SU-DHL-6 (cell line): Measurements from ENCODE around the gene CD70.
"Not testable (repeated sequence)": the region's sequence is repeated elsewhere in the genome, so short reads cannot be mapped to it uniquely, and the experiment has no call there.

ENCODE experiments used
- H2AFZ ChIP-seq: fragments of 200-600 bp; sonication (generic); 2 replicates; pipeline ENCODE4 v1.6.1; 2014; ENCODE audit warnings: low read depth, mild to moderate bottlenecking, moderate library complexity, mixed read lengths, antibody characterized with exemption, low read length; ENCODE audit not compliant: severe bottlenecking
- H3F3A ChIP-seq: fragments of 200-600 bp; shearing (Covaris generic); 2 replicates; pipeline ENCODE4 v1.6.0; 2016; ENCODE audit warnings: antibody characterized with exemption, mild to moderate bottlenecking; ENCODE audit not compliant: insufficient read depth
- H3K27ac ChIP-seq: fragments of 200-600 bp; sonication (generic); 2 replicates; pipeline ENCODE4 v1.5.1; 2016; ENCODE audit warnings: low read depth, mild to moderate bottlenecking, low read length, moderate library complexity, mixed read lengths
- H3K27me3 ChIP-seq: fragments of 200-600 bp; sonication (generic), shearing (Covaris generic); 2 replicates; pipeline ENCODE4 v1.6.0; 2014; ENCODE audit warnings: mild to moderate bottlenecking, low read length
- H3K36me3 ChIP-seq: fragments of 200-600 bp; sonication (generic); 2 replicates; pipeline ENCODE4 v1.6.1; 2014; ENCODE audit warnings: mild to moderate bottlenecking, low read length, mixed read lengths
- H3K4me2 ChIP-seq: fragments of 300-600, 200-600 bp; shearing (Covaris generic), sonication (generic); 2 replicates; pipeline ENCODE4 v1.6.0; 2014; ENCODE audit warnings: low read length, low read depth, mild to moderate bottlenecking; ENCODE audit not compliant: poor library complexity, severe bottlenecking
- H3K4me3 ChIP-seq: fragments of 200-600 bp; sonication (generic); 2 replicates; pipeline ENCODE4 v1.5.1; 2014; ENCODE audit warnings: antibody characterized with exemption, low read length, mild to moderate bottlenecking, mixed read lengths; ENCODE audit not compliant: insufficient read depth, poor library complexity, severe bottlenecking
- H3K79me2 ChIP-seq: fragments of 200-600 bp; sonication (generic); 2 replicates; pipeline ENCODE4 v1.6.1; 2014; ENCODE audit warnings: mild to moderate bottlenecking, low read length, moderate library complexity; ENCODE audit not compliant: insufficient read depth
- H3K9ac ChIP-seq: fragments of 200-600 bp; sonication (generic); 2 replicates; pipeline ENCODE4 v1.7.0; 2014; ENCODE audit warnings: mild to moderate bottlenecking, low read length
- H3K9me2 ChIP-seq: fragments of 200-600 bp; sonication (generic); replicated peaks from 2 replicates; pipeline ENCODE4 v1.6.1; 2014; ENCODE audit warnings: low read length; ENCODE audit not compliant: insufficient read depth
- H3K9me3 ChIP-seq: fragments of 200-600 bp; sonication (generic); 2 replicates; pipeline ENCODE4 v1.6.1; 2014; ENCODE audit warnings: low read length, mixed read lengths; ENCODE audit not compliant: insufficient read depth
- H4K20me1 ChIP-seq: fragments of 200-600 bp; sonication (generic); 2 replicates; pipeline ENCODE4 v1.6.1; 2014; ENCODE audit warnings: low read depth, mild to moderate bottlenecking, antibody characterized with exemption, low read length, moderate library complexity, mixed read lengths
- CTCF ChIP-seq: fragments of 200-600 bp; sonication (generic); IDR thresholded peaks from one replicate; pipeline ENCODE4 v1.5.1; 2017; ENCODE audit warnings: antibody characterized with exemption, mild to moderate bottlenecking, low read length, moderate library complexity; ENCODE audit not compliant: insufficient read depth, poor library complexity, severe bottlenecking
- EZH2phosphoT487 ChIP-seq: fragments of 200-600 bp; sonication (generic), shearing (Covaris generic); conservative IDR thresholded peaks from 2 replicates; pipeline ENCODE4 v1.6.1; 2018; ENCODE audit warnings: mild to moderate bottlenecking, antibody characterized with exemption, low read length, moderate library complexity, mixed read lengths

CD70 gene

GRCh38 chr19:6632747-6633455 lies 42.0 kb upstream of the CD70 start:
- H3K9me2 ChIP-seq, H3K36me3 ChIP-seq, H3K4me2 ChIP-seq, H3K79me2 ChIP-seq, H3K27me3 ChIP-seq, H2AFZ ChIP-seq, H3K9ac ChIP-seq, H4K20me1 ChIP-seq, H3K9me3 ChIP-seq, H3K4me3 ChIP-seq, H3F3A ChIP-seq, H3K27ac ChIP-seq: not testable (repeated sequence)
- TF ChIP-seq CTCF = peak; percentile 28

GRCh38 chr19:6632002-6632621 lies 41.2 kb upstream of the CD70 start:
- no peak overlapping the region for H3K4me3 ChIP-seq
- H3K4me2 ChIP-seq = no peak overlapping the region
- no peak overlapping the region for H3K27ac ChIP-seq
- no peaks in the 10 kb centered on the region for H3K9me3 ChIP-seq
- H3K9me2 ChIP-seq = no peaks in the 10 kb centered on the region
- H4K20me1 ChIP-seq = no peaks in the 10 kb centered on the region
- no peaks in the 10 kb centered on the region for H3K79me2 ChIP-seq
- H3K36me3 ChIP-seq = no peaks in the 10 kb centered on the region
- no peak overlapping the region for H3K9ac ChIP-seq
- H3F3A ChIP-seq = peaks cover 5% of the 10 kb centered on the region; the same call in 1 of the 2 replicates
- no peak overlapping the region for H2AFZ ChIP-seq
- no peaks in the 10 kb centered on the region for H3K27me3 ChIP-seq
- TF ChIP-seq EZH2phosphoT487 = no peak
- peak; percentile 93 for TF ChIP-seq CTCF

GRCh38 chr19:6626764-6627163 lies 35.8 kb upstream of the CD70 start:
- H3K79me2 ChIP-seq = no peaks in the 10 kb centered on the region
- no peak overlapping the region for H3K27ac ChIP-seq
- H2AFZ ChIP-seq = no peak overlapping the region
- no peaks in the 10 kb centered on the region for H3K27me3 ChIP-seq
- no peak overlapping the region for H3K4me2 ChIP-seq
- H3F3A ChIP-seq = no peaks in the 10 kb centered on the region
- H3K9me3 ChIP-seq = peaks cover 15% of the 10 kb centered on the region; the same call in 1 of the 2 replicates
- no peaks in the 10 kb centered on the region for H4K20me1 ChIP-seq
- no peaks in the 10 kb centered on the region for H3K36me3 ChIP-seq
- H3K9ac ChIP-seq = no peak overlapping the region
- TF ChIP-seq EZH2phosphoT487 (no peak), CTCF (no peak)
- no peak overlapping the region for H3K4me3 ChIP-seq
- no peaks in the 10 kb centered on the region for H3K9me2 ChIP-seq
